Superior temporal gyrus (tissue), 1 donor: ENCODE measurements around the gene MAMLD1.
"Not testable (repeated sequence)": the region's sequence is repeated elsewhere in the genome, so short reads cannot be mapped to it uniquely, and the experiment has no call there.

ENCODE experiments used
- DNase-seq: peaks from one replicate; pipeline ENCODE4 v3.0.0-alpha.2; 2016; ENCODE audit errors: extremely low spot score

The MAMLD1 gene

GRCh38 chrX:150362599-150363481 is at the start of gene MAMLD1:
TSS of gene MAMLD1 (plus strand) at chrX:150363317. CDS start at chrX:150445517, 82,200 bp downstream.
- peak; percentile 40 for DNase-seq

DNA sequence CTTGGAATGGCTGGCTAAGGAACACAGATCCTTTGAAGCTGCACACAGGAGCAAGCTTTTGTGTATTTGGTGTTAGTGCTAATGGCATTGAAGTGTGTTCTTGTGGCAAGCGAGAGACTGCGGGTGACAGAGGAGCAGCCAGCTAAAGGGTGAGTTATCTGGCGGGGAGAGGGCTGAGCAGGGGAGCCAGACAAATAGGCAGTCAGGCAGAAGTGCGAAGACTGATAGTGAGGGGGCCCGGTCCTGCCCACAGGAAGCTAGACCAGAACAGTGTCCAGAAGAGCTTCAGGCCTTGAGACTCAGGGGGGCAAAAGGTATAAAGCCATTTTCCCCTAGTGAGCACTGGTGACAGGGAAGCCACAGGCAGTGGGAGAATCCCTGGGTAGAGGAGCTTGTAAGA is 49.6 kb upstream of the MAMLD1 start:
- no peak for DNase-seq

GRCh38 chrX:150314186-150314585 is 48.9 kb upstream of the MAMLD1 start:
- DNase-seq = no peak

DNA sequence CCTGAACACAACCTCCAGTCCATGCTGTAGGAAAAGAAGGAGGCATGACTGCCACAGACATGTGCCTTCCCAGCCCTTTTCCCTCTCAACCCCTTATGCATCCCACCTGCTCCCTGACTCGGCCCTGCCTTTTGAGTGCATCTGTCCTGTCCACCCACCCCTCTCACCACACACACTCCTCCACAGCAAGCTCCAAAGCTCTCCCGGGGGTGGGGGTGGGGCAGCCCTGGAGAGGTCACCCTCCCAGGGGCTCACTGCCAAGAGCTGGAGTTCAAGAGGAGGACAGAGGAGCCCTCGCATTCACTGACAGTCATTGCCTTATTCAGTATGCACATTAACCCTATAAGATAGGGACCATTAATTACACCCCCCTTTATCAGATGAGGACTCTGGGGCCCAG is 46.6 kb upstream of the MAMLD1 start:
- DNase-seq = no peak

- DNase-seq = no peak
These were observed 40.1 kb upstream of the MAMLD1 start for GRCh38 chrX:150323020-150323419.

GRCh38 chrX:150324035-150324728 is 38.9 kb upstream of the MAMLD1 start:
- no peak for DNase-seq

- DNase-seq = no peak
These were observed 38.2 kb upstream of the MAMLD1 start for GRCh38 chrX:150324919-150325318.

DNA sequence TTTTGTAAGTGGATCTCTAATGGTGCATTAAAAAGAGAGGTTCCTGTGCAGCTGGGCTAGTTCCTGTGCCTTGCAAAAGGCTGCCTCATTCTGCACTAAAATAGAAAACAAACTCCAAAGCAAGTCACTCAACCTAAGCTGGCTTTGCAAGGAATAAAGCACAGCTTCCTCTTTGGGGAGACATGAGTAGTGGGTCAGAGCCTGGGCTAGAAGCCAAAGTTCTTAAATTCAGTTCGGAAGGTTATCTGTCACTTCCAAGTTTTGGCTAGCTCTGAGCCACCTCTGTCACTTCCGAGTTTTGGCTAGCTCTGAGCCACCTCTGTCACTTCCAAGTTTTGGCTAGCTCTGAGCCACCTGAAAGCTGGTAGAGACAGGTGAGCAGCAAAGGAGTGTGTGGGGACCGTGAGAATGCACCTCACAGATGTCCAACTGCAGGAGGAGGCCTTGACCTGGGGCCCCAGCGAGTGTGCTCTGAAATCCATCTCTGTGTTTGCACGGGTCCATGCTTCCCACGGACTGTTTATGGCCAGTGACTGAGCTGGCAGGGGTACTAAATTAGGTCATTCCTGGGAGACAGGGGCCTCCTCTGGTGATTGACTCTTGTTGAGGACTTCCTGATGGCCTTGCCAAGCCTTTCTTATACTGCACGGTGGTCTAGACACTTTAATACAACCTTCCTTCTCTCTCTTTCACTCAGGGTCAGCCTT is 36.4 kb upstream of the MAMLD1 start:
- no peak for DNase-seq

- DNase-seq = no peak
These were observed 33.8 kb upstream of the MAMLD1 start for GRCh38 chrX:150329282-150329681.

DNA sequence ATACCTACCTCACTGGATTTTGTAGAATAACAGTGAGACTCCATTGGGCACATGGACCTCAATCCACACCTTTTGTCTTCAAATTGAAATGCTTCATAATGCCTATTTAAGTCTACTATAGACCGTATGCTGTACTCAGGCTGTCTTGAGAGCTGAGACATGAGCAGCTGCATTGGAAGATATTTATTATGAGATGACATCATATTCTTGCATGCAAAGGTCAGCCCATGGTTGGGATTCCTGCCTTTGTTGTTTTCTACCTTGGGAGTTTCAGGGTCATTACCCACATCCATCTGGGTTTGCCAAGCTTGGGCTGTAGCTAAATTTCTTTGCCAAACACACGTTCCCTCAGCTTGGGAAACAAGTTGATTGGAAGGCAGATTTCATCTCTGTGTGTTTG is 33.2 kb upstream of the MAMLD1 start:
- DNase-seq = no peak

DNA sequence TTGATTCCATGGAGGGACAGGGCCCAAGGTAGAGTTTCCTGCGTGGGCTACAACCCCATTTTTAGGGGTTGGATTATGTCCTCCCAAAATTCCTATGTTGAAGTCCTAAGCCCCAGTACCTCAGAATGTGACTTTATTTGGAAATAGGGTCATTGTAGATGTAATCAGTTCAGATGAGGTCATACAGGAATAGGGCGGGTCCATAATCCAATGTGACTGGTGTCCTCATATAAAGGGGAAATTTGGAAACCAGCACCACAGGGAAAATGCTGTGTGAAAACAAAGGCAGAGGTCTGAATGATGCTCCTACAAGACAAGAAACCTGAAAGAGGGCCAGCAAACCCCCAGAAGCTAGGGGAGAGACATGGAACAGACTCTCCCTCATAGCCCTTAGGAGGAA is 31.1 kb upstream of the MAMLD1 start:
- no peak for DNase-seq

DNA sequence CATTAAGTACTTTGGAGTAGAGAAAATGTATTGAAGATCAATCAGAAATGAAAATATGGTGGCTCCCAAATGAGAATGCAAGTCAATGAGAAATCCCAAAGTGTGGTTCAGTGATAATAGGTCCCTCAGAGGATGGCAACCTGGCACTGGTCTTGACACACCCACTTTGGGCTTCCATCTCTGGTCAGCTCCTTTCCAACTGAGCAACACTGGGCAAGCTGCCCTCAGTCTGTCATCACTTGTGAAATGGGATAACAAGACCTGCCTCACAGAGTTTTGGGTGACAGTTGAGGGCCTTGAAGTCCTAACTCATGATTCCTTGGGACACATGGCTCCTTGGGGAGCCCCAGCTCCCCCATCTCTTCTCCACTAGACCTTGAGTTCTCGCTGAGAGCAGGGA is 29.0 kb upstream of the MAMLD1 start:
- no peak for DNase-seq

DNA sequence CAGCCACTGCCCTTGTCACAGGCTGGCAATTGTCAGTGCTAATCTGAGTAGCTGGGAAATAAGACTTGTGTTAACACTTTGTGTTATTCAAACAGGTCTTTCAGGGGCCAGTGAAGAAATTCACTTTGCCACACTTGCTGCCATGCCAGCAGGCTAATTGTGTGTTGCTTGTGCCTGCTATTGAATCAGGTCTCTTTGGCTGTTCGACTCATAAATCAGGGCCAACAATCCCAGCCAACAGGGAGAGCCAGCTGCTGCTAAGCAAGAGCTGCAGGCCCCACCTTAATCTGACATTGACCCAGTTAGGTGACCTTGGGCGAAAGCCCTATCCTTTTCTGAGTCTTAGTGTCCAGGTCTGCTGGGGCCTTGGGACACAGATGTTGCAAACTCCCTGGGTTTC is 28.1 kb upstream of the MAMLD1 start:
- DNase-seq = no peak

DNA sequence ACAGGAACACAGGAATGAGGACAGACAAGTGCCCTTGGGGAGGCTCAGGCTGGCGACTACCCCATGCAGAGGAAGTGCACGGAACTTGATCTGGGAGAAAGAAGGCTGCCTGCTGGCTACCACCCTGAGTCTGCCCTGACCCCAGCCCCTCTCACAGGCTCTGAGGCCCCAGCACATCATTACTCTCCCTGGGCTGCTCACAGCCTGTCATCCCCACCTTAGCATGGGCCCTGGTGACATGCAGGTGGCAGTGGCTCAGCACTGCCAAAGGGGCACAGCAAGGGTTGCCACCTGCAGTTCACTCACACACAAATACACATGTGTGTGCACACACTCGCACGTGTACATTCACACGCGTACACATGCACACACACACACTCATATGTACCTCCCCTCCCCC is 26.1 kb upstream of the MAMLD1 start:
- DNase-seq = no peak

GRCh38 chrX:150337536-150337935 is 25.6 kb upstream of the MAMLD1 start:
- no peak for DNase-seq

- DNase-seq = peak; percentile 11
These were observed 24.5 kb upstream of the MAMLD1 start for GRCh38 chrX:150338615-150339014.

DNA sequence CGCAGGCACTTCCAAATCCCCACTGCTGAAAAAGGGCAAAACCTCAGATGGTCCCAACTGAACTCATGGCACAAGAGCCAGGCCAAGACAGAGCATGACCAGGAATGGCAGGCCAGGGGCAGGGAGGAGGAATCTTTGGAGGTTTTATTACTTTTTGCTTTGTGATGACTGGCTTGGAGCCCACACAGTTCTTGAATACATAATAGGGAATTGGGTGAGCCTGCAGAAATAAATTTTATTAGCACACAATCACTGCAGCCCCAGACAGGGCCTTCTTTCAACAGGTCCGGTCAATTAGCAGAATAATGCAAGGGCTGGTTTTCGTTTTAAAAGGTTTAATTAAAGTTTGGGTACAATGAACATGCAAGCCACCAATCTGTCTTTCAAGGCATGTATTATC is 23.4 kb upstream of the MAMLD1 start:
- no peak for DNase-seq

GRCh38 chrX:150340326-150340725 is 22.8 kb upstream of the MAMLD1 start:
- not testable (repeated sequence) for DNase-seq

GRCh38 chrX:150347471-150347870 is 15.6 kb upstream of the MAMLD1 start:
- DNase-seq = no peak

DNA sequence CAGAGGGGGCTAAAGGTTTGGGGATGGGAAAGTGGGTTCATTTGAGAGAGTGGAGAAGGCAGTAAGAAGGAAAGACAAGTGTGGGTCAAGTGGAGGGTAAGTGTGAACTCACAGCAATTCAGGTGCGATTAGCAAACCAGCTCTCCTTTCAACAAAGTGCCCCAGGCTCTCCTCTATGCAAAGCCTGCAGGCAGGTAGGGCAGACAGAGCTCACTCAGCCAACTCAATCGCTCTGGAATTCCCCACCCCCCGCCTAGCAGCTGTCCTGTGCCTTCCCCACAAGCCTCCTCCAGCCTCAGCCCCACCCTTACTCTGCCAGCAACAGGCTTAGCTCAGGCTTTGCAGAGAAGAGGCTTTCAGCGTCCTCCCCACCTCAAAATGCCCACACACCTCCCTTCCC is 14.8 kb upstream of the MAMLD1 start:
- DNase-seq = no peak

DNA sequence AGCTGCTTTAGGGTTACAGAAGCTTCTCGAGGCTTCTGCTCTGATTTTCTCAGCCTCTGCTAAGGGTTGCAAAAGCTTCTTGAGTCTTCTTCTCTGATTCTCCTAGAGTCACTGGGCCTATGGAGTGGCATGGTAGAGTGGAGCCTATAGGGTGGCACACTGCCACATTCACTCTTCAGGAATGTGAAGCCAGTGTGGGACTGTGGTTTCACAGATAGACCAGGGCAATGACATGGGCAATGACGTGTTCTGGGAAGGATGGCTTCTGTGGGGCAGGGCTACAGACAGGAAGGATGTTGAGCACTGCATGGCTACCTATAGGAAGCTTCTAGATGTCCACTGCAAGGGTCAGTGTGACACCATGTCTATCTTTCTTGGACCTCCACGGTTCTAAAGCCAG is 11.0 kb upstream of the MAMLD1 start:
- no peak for DNase-seq

DNA sequence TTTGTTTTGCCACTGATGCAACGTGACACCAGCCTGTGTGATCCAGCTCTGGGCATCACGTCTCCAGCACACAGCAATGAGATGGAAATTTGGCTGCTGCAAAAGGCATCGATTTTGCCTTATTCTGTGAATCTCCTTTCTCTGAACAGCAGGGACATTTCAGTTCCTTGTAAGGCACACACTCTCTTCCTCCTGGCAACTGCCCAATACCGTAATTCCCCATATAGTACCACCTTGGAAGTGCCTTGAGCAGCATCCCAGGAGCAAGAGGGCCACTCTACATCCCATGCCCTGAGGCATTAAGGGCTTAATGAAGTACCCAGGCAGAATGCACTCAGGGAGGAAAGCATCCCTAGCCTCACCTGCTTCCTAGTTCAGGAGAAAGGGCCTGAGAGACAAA is 10.5 kb upstream of the MAMLD1 start:
- peak; percentile 7 for DNase-seq

DNA sequence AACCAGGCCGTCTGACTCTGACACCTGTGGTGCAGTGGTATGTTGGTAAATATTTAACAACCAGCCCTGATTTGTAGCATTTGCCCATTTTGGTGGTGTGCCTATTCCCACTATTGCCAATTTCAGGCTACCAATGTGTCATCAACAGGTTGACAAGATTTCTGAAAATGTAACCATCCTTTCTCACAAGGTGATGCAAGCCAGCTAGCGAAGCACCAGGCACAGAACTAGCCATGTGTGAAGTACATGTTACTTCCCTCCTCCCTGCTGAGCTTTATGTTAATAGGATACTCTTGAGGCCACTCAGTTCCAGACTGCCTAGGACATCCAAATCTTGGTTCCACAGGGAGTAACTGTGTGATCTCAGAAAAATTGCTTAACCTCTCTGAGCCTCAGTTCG is 7.2 kb upstream of the MAMLD1 start:
- no peak for DNase-seq
